COR-L47 (cell line): Measurements from ENCODE around the gene C2orf81.
"Not testable (repeated sequence)": the region's sequence is repeated elsewhere in the genome, so short reads cannot be mapped to it uniquely, and the experiment has no call there.

ENCODE experiments used
- DNase-seq: peaks from one replicate; lab custom pipeline; 2025; lab: John Stamatoyannopoulos, UW

The C2orf81 gene

GRCh38 chr2:74442483-74443297, 21.3 kb upstream of the C2orf81 start:
- not testable (repeated sequence) for DNase-seq

GRCh38 chr2:74441690-74442482, 20.5 kb upstream of the C2orf81 start, which contains the start of gene RTKN:
Gene RTKN, minus strand, starts transcription at chr2:74441937. Its CDS starts 121 bp downstream, at chr2:74441816.
- DNase-seq: peak; percentile 41

- DNase-seq: peak; percentile 41
Observed at GRCh38 chr2:74441170-74441689, 19.8 kb upstream of the C2orf81 start.

- DNase-seq: peak; percentile 83
Observed at GRCh38 chr2:74440378-74441169, 19.2 kb upstream of the C2orf81 start.

GRCh38 chr2:74439803-74440377, 18.5 kb upstream of the C2orf81 start:
- DNase-seq: no peak

GRCh38 chr2:74439373-74439772, 18.0 kb upstream of the C2orf81 start:
- DNase-seq: no peak

- DNase-seq: no peak
Observed at GRCh38 chr2:74438248-74438647, 16.8 kb upstream of the C2orf81 start.

GRCh38 chr2:74436848-74437695, 15.7 kb upstream of the C2orf81 start:
- DNase-seq: no peak

GRCh38 chr2:74436111-74436805, 14.8 kb upstream of the C2orf81 start:
- no peak for DNase-seq

- DNase-seq: no peak
Observed at GRCh38 chr2:74430502-74430901, 9.1 kb upstream of the C2orf81 start.

- DNase-seq: no peak
Observed at GRCh38 chr2:74429487-74430451, 8.3 kb upstream of the C2orf81 start.

- DNase-seq: no peak
Observed at GRCh38 chr2:74428675-74429074, 7.3 kb upstream of the C2orf81 start.

GRCh38 chr2:74427551-74427950, 6.1 kb upstream of the C2orf81 start:
- DNase-seq: no peak

GRCh38 chr2:74426181-74426758, 4.9 kb upstream of the C2orf81 start:
- no peak for DNase-seq

GRCh38 chr2:74425523-74425922, 4.1 kb upstream of the C2orf81 start:
- DNase-seq: no peak

GRCh38 chr2:74424995-74425406, 3.6 kb upstream of the C2orf81 start:
- DNase-seq: no peak

GRCh38 chr2:74424139-74424992, 2.9 kb upstream of the C2orf81 start:
- no peak for DNase-seq
